HG02840 (cell line): Measurements from ENCODE around the gene WNT3.

Experiments used
- ATAC-seq: cut with Tn5 transposase; IDR thresholded peaks from one replicate; pipeline ENCODE4 v1.9.1; 2021; ENCODE audit warnings: mild to moderate bottlenecking, moderate library complexity, moderate number of reproducible peaks; ENCODE audit not compliant: unreplicated experiment, low FRiP score

WNT3 gene

GRCh38 chr17:46837521-46837920, 19.0 kb upstream of the WNT3 start:
- no peak for ATAC-seq

- ATAC-seq, result no peak
Observed at GRCh38 chr17:46836500-46836899, 18.0 kb upstream of the WNT3 start.

- no peak for ATAC-seq
Observed at GRCh38 chr17:46834846-46835245, 16.4 kb upstream of the WNT3 start.

- no peak for ATAC-seq
Observed at GRCh38 chr17:46833840-46834208, 15.3 kb upstream of the WNT3 start.

GRCh38 chr17:46832945-46833839, 14.7 kb upstream of the WNT3 start:
- no peak for ATAC-seq

- ATAC-seq, result no peak
Observed at GRCh38 chr17:46832331-46832821, 13.9 kb upstream of the WNT3 start.

- ATAC-seq, result no peak
Observed at GRCh38 chr17:46831573-46832330, 13.3 kb upstream of the WNT3 start.

- no peak for ATAC-seq
Observed at GRCh38 chr17:46827274-46827673, 8.8 kb upstream of the WNT3 start.

GRCh38 chr17:46826116-46826515, 7.6 kb upstream of the WNT3 start:
- no peak for ATAC-seq

- ATAC-seq, result no peak
Observed at GRCh38 chr17:46823657-46824056, 5.2 kb upstream of the WNT3 start.

GRCh38 chr17:46822388-46822921, 4.0 kb upstream of the WNT3 start:
- no peak for ATAC-seq

- ATAC-seq, result no peak
Observed at GRCh38 chr17:46821482-46822387, 3.2 kb upstream of the WNT3 start.

- ATAC-seq, result no peak
Observed at GRCh38 chr17:46820592-46821450, 2.3 kb upstream of the WNT3 start.

GRCh38 chr17:46819906-46820351, 1.4 kb upstream of the WNT3 start:
- ATAC-seq, result no peak

GRCh38 chr17:46818929-46819859, 702 bp upstream of the WNT3 start:
- no peak for ATAC-seq

- ATAC-seq, result no peak
Observed at GRCh38 chr17:46817901-46818209, 637 bp downstream of the WNT3 start.

GRCh38 chr17:46817151-46817900, 1.2 kb downstream of the WNT3 start:
- no peak for ATAC-seq
